Fibroblast of lung (primary cell): ENCODE measurements around the gene PCBD1.

Source experiments
- EZH2 ChIP-seq: IDR thresholded peaks from 2 replicates; pipeline ENCODE4 v1.5.1; 2012; ENCODE audit warnings: low read length, control low read depth, mild to moderate bottlenecking; ENCODE audit errors: missing control alignments
- TF ChIP-seq, protein P1 (sequence below), 2 donors: IDR thresholded peaks in 1 of 2; conservative IDR thresholded peaks in 1 of 2; 1 replicate in 1 of 2; 2 replicates in 1 of 2; pipeline ENCODE4 v1.5.1; 2011 to 2012; ENCODE audit warnings: low read length in 2 of 2, control low read depth in 1 of 2, inconsistent platforms in 1 of 2, low read depth in 1 of 2, mild to moderate bottlenecking in 1 of 2

DNA sequence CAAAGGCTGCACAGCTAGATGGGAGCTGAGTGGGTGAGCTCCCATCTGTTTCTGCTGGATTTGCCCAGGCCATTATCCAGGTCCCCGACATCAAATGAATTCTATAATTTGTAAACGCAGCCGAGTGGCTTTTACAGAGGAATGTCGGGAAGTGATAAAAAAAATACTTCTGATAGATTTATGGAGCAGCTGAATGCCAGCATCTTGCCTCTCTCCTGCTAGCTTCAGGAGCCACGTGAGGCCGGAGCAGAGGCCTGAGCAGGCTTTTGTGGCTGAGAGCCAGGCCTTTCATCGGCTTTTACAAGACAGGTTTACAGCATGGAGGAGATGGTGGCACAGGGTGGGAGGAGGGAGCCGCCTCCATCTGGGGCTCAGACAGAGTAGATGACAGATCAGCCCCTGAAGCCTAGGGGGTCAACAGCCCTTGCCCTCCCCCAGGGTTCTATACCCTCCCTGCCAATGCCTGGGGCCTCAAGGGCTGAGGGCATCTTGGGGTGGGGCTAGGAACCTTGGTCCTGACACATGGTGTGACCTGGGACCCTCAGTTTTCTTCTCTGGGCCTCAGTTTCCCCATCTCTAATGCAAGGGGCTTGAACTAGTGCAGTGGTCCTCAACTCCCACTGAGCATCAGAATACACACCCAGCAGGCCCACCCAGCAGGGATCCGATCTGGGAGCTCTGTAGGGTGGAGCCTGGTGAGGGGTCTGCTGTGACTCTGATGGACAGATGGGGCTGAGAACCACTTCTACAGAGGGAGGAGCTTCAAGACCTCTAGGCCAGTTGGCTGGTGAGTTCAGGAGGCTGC lies 44.2 kb upstream of the PCBD1 start:
- TF ChIP-seq, protein P1, sequence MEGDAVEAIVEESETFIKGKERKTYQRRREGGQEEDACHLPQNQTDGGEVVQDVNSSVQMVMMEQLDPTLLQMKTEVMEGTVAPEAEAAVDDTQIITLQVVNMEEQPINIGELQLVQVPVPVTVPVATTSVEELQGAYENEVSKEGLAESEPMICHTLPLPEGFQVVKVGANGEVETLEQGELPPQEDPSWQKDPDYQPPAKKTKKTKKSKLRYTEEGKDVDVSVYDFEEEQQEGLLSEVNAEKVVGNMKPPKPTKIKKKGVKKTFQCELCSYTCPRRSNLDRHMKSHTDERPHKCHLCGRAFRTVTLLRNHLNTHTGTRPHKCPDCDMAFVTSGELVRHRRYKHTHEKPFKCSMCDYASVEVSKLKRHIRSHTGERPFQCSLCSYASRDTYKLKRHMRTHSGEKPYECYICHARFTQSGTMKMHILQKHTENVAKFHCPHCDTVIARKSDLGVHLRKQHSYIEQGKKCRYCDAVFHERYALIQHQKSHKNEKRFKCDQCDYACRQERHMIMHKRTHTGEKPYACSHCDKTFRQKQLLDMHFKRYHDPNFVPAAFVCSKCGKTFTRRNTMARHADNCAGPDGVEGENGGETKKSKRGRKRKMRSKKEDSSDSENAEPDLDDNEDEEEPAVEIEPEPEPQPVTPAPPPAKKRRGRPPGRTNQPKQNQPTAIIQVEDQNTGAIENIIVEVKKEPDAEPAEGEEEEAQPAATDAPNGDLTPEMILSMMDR (conservative IDR thresholded peaks at IDR 0.05 in 1 of 2, IDR thresholded peaks at IDR 0.05 in 1 of 2; ENCODE audit: low read depth in 1 of 2, low read length in 2 of 2) = no peak
- TF ChIP-seq EZH2 = no peak
